Mucosa of descending colon (tissue), 3 donors: ENCODE results near the gene AGPAT2. TPM values are rescaled to one million over a fixed set of nuclear protein-coding genes. Genes with fewer than 3 reads are reported as not detected.
A peak's percentile ranks its signal among the peaks of the same experiment; 100 is the strongest.

Experiments
- ATAC-seq: fragments of 200-7000 bp; cut with Tn5 transposase; one replicate; pipeline ENCODE4 v1.9.1; 2020; ENCODE audit warnings: mild to moderate bottlenecking, moderate library complexity
- DNase-seq, 3 donors: peaks; one replicate each; pipeline ENCODE4 v3.0.0-alpha.2; 2020
- H3K36me3 ChIP-seq: fragments of 200-600 bp; one replicate; pipeline ENCODE4 v1.8.0; 2021; ENCODE audit warnings: low read depth, mild to moderate bottlenecking
- H3K4me1 ChIP-seq: fragments of 200-600 bp; one replicate; pipeline ENCODE4 v1.8.0; 2021; ENCODE audit warnings: low read depth, mild to moderate bottlenecking
- H3K4me3 ChIP-seq: fragments of 200-600 bp; one replicate; pipeline ENCODE4 v1.8.0; 2021; ENCODE audit warnings: mild to moderate bottlenecking
- H3K9me3 ChIP-seq: fragments of 200-600 bp; one replicate; pipeline ENCODE4 v1.8.0; 2021; ENCODE audit warnings: mild to moderate bottlenecking
- CTCF ChIP-seq: fragments of 200-600 bp; IDR thresholded peaks from one replicate; pipeline ENCODE4 v1.8.0; 2022; ENCODE audit warnings: antibody characterized with exemption, mild to moderate bottlenecking
- intact Hi-C, 2 donors: fragments of 100-400 bp; cut with DNase I in 1 of 2; cut with micrococcal nuclease in 1 of 2; formaldehyde crosslinking; loops; one replicate each; pipeline versions ENCODE4 v1.11.0 to v1.11.1; 2022; cut with DNase I, micrococcal nuclease
- total RNA-seq, 3 donors: library from RNA; stranded (reverse); fragmentation: NEBNext Ultra II Directional in 2 of 3; extraction: Animal tissue kit (Norgen Biotek cat#: 25700) in 2 of 3; gene quantifications; one replicate each; pipeline versions ENCODE4 v1.2.1 to v1.2.4, GENCODE V29; 2021 to 2023
- donor health status: DM: no; HTN: no; CAD: no; lungs with moderate emphysema.
- donor health status: DM: no; HTN: no; CAD: no.
- donor health status: DM: no; HTN: yes; CAD: no.

AGPAT2 gene
- total RNA-seq, 3 donors from 2014 or later: 113 to 296 (median 152) TPM

GRCh38 chr9:136684799-136685198 lies 2.5 kb downstream of the AGPAT2 start:
- no peak for ATAC-seq
- intact Hi-C loops: no loop called here
- Histone ChIP-seq H3K4me1 (peaks cover 28% of the 10 kb centered on the region), H3K4me3 (no peak overlapping the region), H3K36me3 (no peaks in the 10 kb centered on the region), H3K9me3 (no peaks in the 10 kb centered on the region)
- DNase-seq: peak in 1 of 3 donors; percentile 29
- TF ChIP-seq CTCF: no peak

DNA sequence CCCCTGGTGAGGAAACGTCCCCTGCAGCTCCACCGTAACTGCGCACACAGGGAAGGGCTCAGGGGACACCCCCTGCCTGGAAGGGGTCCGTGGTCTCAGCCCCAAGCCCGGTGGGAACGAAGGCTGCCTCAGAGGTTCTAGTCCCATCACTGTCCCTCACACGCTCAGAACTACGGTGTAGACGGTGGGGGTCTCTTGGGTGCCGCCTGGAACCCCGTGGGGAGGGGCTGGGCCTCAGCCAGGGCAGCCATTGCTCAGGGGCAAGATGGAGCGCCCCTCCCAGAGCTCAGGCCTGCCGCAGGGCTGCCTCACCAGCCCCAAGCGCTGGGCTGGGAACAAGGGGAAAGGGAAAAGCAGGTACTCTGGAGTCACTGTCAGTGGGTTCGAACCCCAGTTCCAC lies 2.9 kb downstream of the AGPAT2 start:
- intact Hi-C loops: no loop called here
- H3K4me1 ChIP-seq: peaks cover 28% of the 10 kb centered on the region
- no peak overlapping the region for H3K4me3 ChIP-seq
- H3K9me3 ChIP-seq: no peaks in the 10 kb centered on the region
- ATAC-seq (no peak), DNase-seq (peak in 1 of 3 donors; percentile 27)
- no peaks in the 10 kb centered on the region for H3K36me3 ChIP-seq
- TF ChIP-seq CTCF: no peak

- H3K4me1 ChIP-seq: peaks cover 23% of the 10 kb centered on the region
- no peaks in the 10 kb centered on the region for H3K36me3 ChIP-seq
- DNase-seq: peak in 1 of 3 donors; percentile 33
- no peak for ATAC-seq
- no peak overlapping the region for H3K4me3 ChIP-seq
- no peaks in the 10 kb centered on the region for H3K9me3 ChIP-seq
- TF ChIP-seq CTCF: no peak
- intact Hi-C loops: no loop called here
Observed at GRCh38 chr9:136683755-136684154, 3.5 kb downstream of the AGPAT2 start.

- DNase-seq (peak in 1 of 3 donors; percentile 28), ATAC-seq (no peak)
- peaks cover 20% of the 10 kb centered on the region for H3K4me1 ChIP-seq
- H3K36me3 ChIP-seq: no peaks in the 10 kb centered on the region
- no peaks in the 10 kb centered on the region for H3K9me3 ChIP-seq
- no peak for TF ChIP-seq CTCF
- H3K4me3 ChIP-seq: no peak overlapping the region
- intact Hi-C loops: no loop called here
Observed at GRCh38 chr9:136683173-136683745, 4.0 kb downstream of the AGPAT2 start.

- intact Hi-C loops: no loop called here
- DNase-seq: no peak
- no peak for TF ChIP-seq CTCF
- Histone ChIP-seq H3K4me3 (no peak overlapping the region), H3K9me3 (no peaks in the 10 kb centered on the region), H3K36me3 (no peaks in the 10 kb centered on the region), H3K4me1 (peaks cover 15% of the 10 kb centered on the region)
- no peak for ATAC-seq
Observed at GRCh38 chr9:136682710-136683109, 4.5 kb downstream of the AGPAT2 start.
